ENCODE results near the gene DLL1.

Gene DLL1

DNA sequence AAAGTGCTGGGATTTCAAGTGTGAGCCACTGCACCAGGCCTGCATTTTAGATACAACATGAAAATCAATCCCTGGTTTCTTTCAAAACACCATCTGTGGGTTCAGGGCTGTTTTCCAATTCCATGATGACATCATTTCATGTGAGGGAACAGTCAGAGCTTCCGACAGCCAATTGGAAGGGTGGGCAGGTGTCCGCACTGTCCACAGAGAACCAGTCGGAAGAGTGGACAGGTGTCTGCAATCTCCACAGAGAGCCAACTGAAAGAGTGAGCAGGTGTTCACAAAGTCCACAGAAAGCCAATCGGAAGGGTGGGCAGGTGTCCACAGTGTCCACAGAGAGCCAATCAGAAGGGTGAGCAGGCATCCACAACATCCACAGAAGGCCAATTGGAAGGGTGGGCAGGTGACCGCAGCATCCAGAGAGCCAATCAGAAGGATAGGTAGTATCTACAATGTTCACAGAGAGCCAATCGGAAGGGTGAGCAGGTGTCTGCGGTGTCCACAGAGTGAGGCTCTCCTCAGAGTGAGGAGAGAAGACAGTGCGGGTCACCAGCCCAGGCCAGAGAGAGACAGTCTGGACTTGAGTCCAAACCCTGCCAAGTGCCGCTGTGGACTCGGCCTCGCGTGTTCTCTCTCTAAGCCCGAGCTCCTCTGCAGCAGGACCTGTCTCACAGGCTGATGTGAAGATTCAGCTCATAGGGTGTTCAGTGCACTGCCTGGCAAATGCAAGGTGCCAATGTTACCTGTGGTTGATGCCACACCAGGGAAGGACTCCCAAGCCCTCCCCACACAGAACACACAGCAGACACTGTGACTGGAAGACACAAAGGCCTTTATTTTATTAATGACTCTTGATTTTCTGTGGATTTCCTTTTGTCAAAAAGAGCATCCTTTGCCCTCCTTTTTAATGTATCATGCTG lies 57.3 kb downstream of the DLL1 start:
- no peak for DNase-seq (ENCODE audit: low read depth in 2 of 2)

All from activated CD4-positive, alpha-beta T cell treated with anti-CD3 and anti-CD28 coated beads for 24 hours (primary cell).